ENCODE results near the gene TRIM65. TPM values are rescaled to one million over a fixed set of nuclear protein-coding genes. Genes with fewer than 3 reads are reported as not detected.

Gene TRIM65
- total and polyA plus RNA-seq, 2 of the 13 experiments (the other 11 are each of a cell fraction or from before 2014, with no cell fraction given) = 10.3 to 22.4 TPM

GRCh38 chr17:75876190-75876937, 20.4 kb downstream of the TRIM65 start (continued):
- TF ChIP-seq, protein P1, sequence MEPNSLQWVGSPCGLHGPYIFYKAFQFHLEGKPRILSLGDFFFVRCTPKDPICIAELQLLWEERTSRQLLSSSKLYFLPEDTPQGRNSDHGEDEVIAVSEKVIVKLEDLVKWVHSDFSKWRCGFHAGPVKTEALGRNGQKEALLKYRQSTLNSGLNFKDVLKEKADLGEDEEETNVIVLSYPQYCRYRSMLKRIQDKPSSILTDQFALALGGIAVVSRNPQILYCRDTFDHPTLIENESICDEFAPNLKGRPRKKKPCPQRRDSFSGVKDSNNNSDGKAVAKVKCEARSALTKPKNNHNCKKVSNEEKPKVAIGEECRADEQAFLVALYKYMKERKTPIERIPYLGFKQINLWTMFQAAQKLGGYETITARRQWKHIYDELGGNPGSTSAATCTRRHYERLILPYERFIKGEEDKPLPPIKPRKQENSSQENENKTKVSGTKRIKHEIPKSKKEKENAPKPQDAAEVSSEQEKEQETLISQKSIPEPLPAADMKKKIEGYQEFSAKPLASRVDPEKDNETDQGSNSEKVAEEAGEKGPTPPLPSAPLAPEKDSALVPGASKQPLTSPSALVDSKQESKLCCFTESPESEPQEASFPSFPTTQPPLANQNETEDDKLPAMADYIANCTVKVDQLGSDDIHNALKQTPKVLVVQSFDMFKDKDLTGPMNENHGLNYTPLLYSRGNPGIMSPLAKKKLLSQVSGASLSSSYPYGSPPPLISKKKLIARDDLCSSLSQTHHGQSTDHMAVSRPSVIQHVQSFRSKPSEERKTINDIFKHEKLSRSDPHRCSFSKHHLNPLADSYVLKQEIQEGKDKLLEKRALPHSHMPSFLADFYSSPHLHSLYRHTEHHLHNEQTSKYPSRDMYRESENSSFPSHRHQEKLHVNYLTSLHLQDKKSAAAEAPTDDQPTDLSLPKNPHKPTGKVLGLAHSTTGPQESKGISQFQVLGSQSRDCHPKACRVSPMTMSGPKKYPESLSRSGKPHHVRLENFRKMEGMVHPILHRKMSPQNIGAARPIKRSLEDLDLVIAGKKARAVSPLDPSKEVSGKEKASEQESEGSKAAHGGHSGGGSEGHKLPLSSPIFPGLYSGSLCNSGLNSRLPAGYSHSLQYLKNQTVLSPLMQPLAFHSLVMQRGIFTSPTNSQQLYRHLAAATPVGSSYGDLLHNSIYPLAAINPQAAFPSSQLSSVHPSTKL (CRISPR knock-in tag; IDR thresholded peaks at IDR 0.05) = peak; percentile 87
- TF ChIP-seq ZFP37 (CRISPR knock-in tag; IDR thresholded peaks at IDR 0.05; ENCODE audit: borderline replicate concordance) = 0 out of 2 replicates have a peak, but pooled peaks have one; percentile 15
- TF ChIP-seq THAP11 (CRISPR knock-in tag; IDR thresholded peaks at IDR 0.05) = peak; percentile 88
- peak; percentile 100 for TF ChIP-seq TARDBP (CRISPR knock-in tag; IDR thresholded peaks at IDR 0.05)
- TF ChIP-seq ZNF687 (CRISPR knock-in tag; IDR thresholded peaks at IDR 0.05) = peak; percentile 98
- peak; percentile 93 for TF ChIP-seq ZNF644 (CRISPR knock-in tag; IDR thresholded peaks at IDR 0.05; ENCODE audit: low read depth)
- TF ChIP-seq, protein P2, sequence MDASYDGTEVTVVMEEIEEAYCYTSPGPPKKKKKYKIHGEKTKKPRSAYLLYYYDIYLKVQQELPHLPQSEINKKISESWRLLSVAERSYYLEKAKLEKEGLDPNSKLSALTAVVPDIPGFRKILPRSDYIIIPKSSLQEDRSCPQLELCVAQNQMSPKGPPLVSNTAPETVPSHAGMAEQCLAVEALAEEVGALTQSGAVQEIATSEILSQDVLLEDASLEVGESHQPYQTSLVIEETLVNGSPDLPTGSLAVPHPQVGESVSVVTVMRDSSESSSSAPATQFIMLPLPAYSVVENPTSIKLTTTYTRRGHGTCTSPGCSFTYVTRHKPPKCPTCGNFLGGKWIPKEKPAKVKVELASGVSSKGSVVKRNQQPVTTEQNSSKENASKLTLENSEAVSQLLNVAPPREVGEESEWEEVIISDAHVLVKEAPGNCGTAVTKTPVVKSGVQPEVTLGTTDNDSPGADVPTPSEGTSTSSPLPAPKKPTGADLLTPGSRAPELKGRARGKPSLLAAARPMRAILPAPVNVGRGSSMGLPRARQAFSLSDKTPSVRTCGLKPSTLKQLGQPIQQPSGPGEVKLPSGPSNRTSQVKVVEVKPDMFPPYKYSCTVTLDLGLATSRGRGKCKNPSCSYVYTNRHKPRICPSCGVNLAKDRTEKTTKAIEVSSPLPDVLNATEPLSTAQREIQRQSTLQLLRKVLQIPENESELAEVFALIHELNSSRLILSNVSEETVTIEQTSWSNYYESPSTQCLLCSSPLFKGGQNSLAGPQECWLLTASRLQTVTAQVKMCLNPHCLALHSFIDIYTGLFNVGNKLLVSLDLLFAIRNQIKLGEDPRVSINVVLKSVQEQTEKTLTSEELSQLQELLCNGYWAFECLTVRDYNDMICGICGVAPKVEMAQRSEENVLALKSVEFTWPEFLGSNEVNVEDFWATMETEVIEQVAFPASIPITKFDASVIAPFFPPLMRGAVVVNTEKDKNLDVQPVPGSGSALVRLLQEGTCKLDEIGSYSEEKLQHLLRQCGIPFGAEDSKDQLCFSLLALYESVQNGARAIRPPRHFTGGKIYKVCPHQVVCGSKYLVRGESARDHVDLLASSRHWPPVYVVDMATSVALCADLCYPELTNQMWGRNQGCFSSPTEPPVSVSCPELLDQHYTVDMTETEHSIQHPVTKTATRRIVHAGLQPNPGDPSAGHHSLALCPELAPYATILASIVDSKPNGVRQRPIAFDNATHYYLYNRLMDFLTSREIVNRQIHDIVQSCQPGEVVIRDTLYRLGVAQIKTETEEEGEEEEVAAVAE (CRISPR knock-in tag; IDR thresholded peaks at IDR 0.05; ENCODE audit: borderline replicate concordance) = peak; percentile 57
- no peak for TF ChIP-seq IKZF1 (IDR thresholded peaks at IDR 0.05)
- TF ChIP-seq, protein P3, sequence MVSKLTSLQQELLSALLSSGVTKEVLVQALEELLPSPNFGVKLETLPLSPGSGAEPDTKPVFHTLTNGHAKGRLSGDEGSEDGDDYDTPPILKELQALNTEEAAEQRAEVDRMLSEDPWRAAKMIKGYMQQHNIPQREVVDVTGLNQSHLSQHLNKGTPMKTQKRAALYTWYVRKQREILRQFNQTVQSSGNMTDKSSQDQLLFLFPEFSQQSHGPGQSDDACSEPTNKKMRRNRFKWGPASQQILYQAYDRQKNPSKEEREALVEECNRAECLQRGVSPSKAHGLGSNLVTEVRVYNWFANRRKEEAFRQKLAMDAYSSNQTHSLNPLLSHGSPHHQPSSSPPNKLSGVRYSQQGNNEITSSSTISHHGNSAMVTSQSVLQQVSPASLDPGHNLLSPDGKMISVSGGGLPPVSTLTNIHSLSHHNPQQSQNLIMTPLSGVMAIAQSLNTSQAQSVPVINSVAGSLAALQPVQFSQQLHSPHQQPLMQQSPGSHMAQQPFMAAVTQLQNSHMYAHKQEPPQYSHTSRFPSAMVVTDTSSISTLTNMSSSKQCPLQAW (CRISPR knock-in tag; IDR thresholded peaks at IDR 0.05) = peak; percentile 97
- peak; percentile 87 for TF ChIP-seq HDAC1 (CRISPR knock-in tag; IDR thresholded peaks at IDR 0.05)
- peak; percentile 84 for TF ChIP-seq CTCF (CRISPR knock-in tag; IDR thresholded peaks at IDR 0.05)
- no peak; the same call in 1 of the 2 replicates for TF ChIP-seq REL (CRISPR knock-in tag; conservative IDR thresholded peaks at IDR 0.05)

Measured in HepG2 (cell line).